ENCODE measurements around the gene DNMT1. TPM values are rescaled to one million over a fixed set of nuclear protein-coding genes. Genes with fewer than 3 reads are reported as not detected.
"Not testable (repeated sequence)": the region's sequence is repeated elsewhere in the genome, so short reads cannot be mapped to it uniquely, and the experiment has no call there.

The DNMT1 gene
- total RNA-seq, 1 experiment from 2014 or later, result 383 TPM

GRCh38 chr19:10173527-10173926 lies 21.2 kb downstream of the DNMT1 start:
- no TSS peak for BruUV-seq (replicated peaks)

GRCh38 chr19:10168386-10168948 lies 26.3 kb downstream of the DNMT1 start:
- H3K27ac ChIP-seq (ENCODE audit: low read depth, low read length, poor library complexity, severe bottlenecking), result no peak overlapping the region
- no TSS peak for BruUV-seq (replicated peaks)
- no peaks in the 10 kb centered on the region for H3K4me1 ChIP-seq (ENCODE audit: insufficient read depth, low read length, poor library complexity, severe bottlenecking)
- ChIA-PET POLR2A (ENCODE audit: low non-redundant PET) (no interaction called here), CTCF (no interaction called here)
- no peak overlapping the region for H3K4me3 ChIP-seq (ENCODE audit: low read depth, low read length, poor library complexity, severe bottlenecking)
- peaks cover 80% of the 10 kb centered on the region for H3K36me3 ChIP-seq (ENCODE audit: insufficient read depth, low read length, poor library complexity, severe bottlenecking)
- no peak for DNase-seq (ENCODE audit: low spot score)
- H3K9me3 ChIP-seq (ENCODE audit: low read depth, low read length, poor library complexity, severe bottlenecking), result no peaks in the 10 kb centered on the region
- intact Hi-C loops (cut with micrococcal nuclease; ENCODE audit: unreplicated experiment), result no loop called here
- TF ChIP-seq EZH2 (IDR thresholded peaks at IDR 0.05; ENCODE audit: borderline replicate concordance, low read depth, low read length, poor library complexity, severe bottlenecking) (no peak), CTCF (conservative IDR thresholded peaks at IDR 0.05; ENCODE audit: low read depth, low read length) (no peak)
- no peaks in the 10 kb centered on the region for H3K27me3 ChIP-seq (replicated peaks; ENCODE audit: insufficient read depth, low read depth, low read length, poor library complexity)

More at GRCh38 chr19:10173527-10173926, 21.2 kb downstream of the DNMT1 start:
- DNase-seq (ENCODE audit: low spot score), result no peak
- H3K27ac ChIP-seq (ENCODE audit: low read depth, low read length, poor library complexity, severe bottlenecking), result no peak overlapping the region
- H3K27me3 ChIP-seq (replicated peaks; ENCODE audit: insufficient read depth, low read depth, low read length, poor library complexity), result no peaks in the 10 kb centered on the region
- peaks cover 80% of the 10 kb centered on the region for H3K36me3 ChIP-seq (ENCODE audit: insufficient read depth, low read length, poor library complexity, severe bottlenecking)
- H3K9me3 ChIP-seq (ENCODE audit: low read depth, low read length, poor library complexity, severe bottlenecking), result no peaks in the 10 kb centered on the region
- ChIA-PET POLR2A (ENCODE audit: low non-redundant PET) (no interaction called here), CTCF (no interaction called here)
- TF ChIP-seq EZH2 (IDR thresholded peaks at IDR 0.05; ENCODE audit: borderline replicate concordance, low read depth, low read length, poor library complexity, severe bottlenecking), result no peak
- intact Hi-C loops (cut with micrococcal nuclease; ENCODE audit: unreplicated experiment), result no loop called here
- no peak overlapping the region for H3K4me3 ChIP-seq (ENCODE audit: low read depth, low read length, poor library complexity, severe bottlenecking)
- no peaks in the 10 kb centered on the region for H3K4me1 ChIP-seq (ENCODE audit: insufficient read depth, low read length, poor library complexity, severe bottlenecking)

DNA sequence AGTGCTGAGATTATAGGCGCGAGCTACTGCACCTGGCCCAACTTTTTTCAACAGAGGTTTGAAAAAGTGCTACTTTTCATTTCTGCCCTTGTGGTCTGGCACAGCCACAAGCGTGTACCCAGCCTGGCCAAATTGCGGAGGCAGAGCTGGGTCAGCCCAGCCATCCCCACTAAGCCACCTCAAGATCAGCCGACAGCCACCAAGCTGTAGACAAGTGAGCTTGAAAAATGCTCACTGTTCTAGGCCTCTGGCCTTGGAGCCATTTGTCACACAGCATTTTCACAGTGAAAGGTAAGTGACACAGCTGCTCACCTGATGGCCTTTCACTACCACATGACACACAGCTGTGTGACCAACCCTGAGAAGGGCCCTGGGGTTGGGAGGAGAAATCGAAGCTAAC lies 27.3 kb downstream of the DNMT1 start:
- peaks cover 80% of the 10 kb centered on the region for H3K36me3 ChIP-seq (ENCODE audit: insufficient read depth, low read length, poor library complexity, severe bottlenecking)
- no peak overlapping the region for H3K27ac ChIP-seq (ENCODE audit: low read depth, low read length, poor library complexity, severe bottlenecking)
- no peaks in the 10 kb centered on the region for H3K4me1 ChIP-seq (ENCODE audit: insufficient read depth, low read length, poor library complexity, severe bottlenecking)
- DNase-seq (ENCODE audit: low spot score), result no peak
- intact Hi-C loops (cut with micrococcal nuclease; ENCODE audit: unreplicated experiment), result no loop called here
- H3K9me3 ChIP-seq (ENCODE audit: low read depth, low read length, poor library complexity, severe bottlenecking), result no peaks in the 10 kb centered on the region
- CTCF ChIA-PET, result no interaction called here
- no peaks in the 10 kb centered on the region for H3K27me3 ChIP-seq (replicated peaks; ENCODE audit: insufficient read depth, low read depth, low read length, poor library complexity)
- no peak for TF ChIP-seq CTCF (conservative IDR thresholded peaks at IDR 0.05; ENCODE audit: low read depth, low read length)
- BruUV-seq (replicated peaks), result no TSS peak
- H3K4me3 ChIP-seq (ENCODE audit: low read depth, low read length, poor library complexity, severe bottlenecking), result no peak overlapping the region
- POLR2A ChIA-PET (ENCODE audit: low non-redundant PET), result no interaction called here

- H3K27me3 ChIP-seq (replicated peaks; ENCODE audit: insufficient read depth, low read depth, low read length, poor library complexity); BruUV-seq (replicated peaks); CTCF ChIA-PET; H3K9me3 ChIP-seq (ENCODE audit: low read depth, low read length, poor library complexity, severe bottlenecking); H3K27ac ChIP-seq (ENCODE audit: low read depth, low read length, poor library complexity, severe bottlenecking); H3K4me3 ChIP-seq (ENCODE audit: low read depth, low read length, poor library complexity, severe bottlenecking); POLR2A ChIA-PET (ENCODE audit: low non-redundant PET); intact Hi-C loops (cut with micrococcal nuclease; ENCODE audit: unreplicated experiment); H3K4me1 ChIP-seq (ENCODE audit: insufficient read depth, low read length, poor library complexity, severe bottlenecking); DNase-seq (ENCODE audit: low spot score): not testable (repeated sequence)
- H3K36me3 ChIP-seq (ENCODE audit: insufficient read depth, low read length, poor library complexity, severe bottlenecking), result peaks cover 82% of the 10 kb centered on the region
Observed at GRCh38 chr19:10166501-10166900, 28.3 kb downstream of the DNMT1 start.

Measured in A673 (cell line).